Vagina (tissue), 2 donors: ENCODE data around the gene TMEM63B. TPM values are rescaled to one million over a fixed set of nuclear protein-coding genes. Genes with fewer than 3 reads are reported as not detected.

Experiments used
- DNase-seq, 2 donors: peaks; one replicate each; pipeline ENCODE4 v3.0.0-alpha.2; 2017; ENCODE audit errors: extremely low spot score in 2 of 2
- H3K27ac ChIP-seq: fragments of 200-600 bp; sonication (generic); one replicate; pipeline ENCODE4 v1.5.1; 2019
- H3K27me3 ChIP-seq: fragments of 200-600 bp; sonication (generic); one replicate; pipeline ENCODE4 v1.5.1; 2019
- H3K36me3 ChIP-seq, 2 donors: fragments of 200-600 bp; sonication (generic); one replicate each; pipeline ENCODE4 v1.5.1; 2017 to 2019
- H3K4me1 ChIP-seq: fragments of 200-600 bp; sonication (generic); one replicate; pipeline ENCODE4 v1.5.1; 2019
- H3K4me3 ChIP-seq, 2 donors: fragments of 200-600 bp; sonication (generic); 1 replicate in 1 of 2; 2 replicates in 1 of 2; pipeline ENCODE4 v1.5.1; 2016 to 2019
- H3K9me3 ChIP-seq: fragments of 200-600 bp; sonication (generic); one replicate; pipeline ENCODE4 v1.5.1; 2019
- POLR2A ChIP-seq, 2 donors: fragments of 450-650 bp; IDR thresholded peaks; one replicate each; pipeline ENCODE4 v1.6.1; 2017; ENCODE audit warnings: antibody characterized with exemption in 2 of 2, mild to moderate bottlenecking in 2 of 2, moderate library complexity in 2 of 2
- POLR2AphosphoS5 ChIP-seq, 2 donors: sonication (generic); formaldehyde crosslinking; IDR thresholded peaks; one replicate each; pipeline ENCODE4 v1.9.0; 2017; ENCODE audit warnings: antibody characterized with exemption in 2 of 2, mild to moderate bottlenecking in 2 of 2, low read depth in 1 of 2; ENCODE audit not compliant: insufficient read depth in 1 of 2
- intact Hi-C: fragments of 100-400 bp; cut with DNase I; formaldehyde crosslinking; loops from one replicate; pipeline ENCODE4 v1.15.1; 2023
- total RNA-seq: library from RNA; depleted of rRNA; stranded (reverse); fragments of >200 nt; gene quantifications from one replicate; pipeline ENCODE4 v1.2.3, GENCODE V29; 2016
- TF ChIP-seq, protein P1 (sequence below), 3 experiments: fragments of 450-650 bp in 2 of 3; fragments of 200-600 bp in 1 of 3; sonication (generic) in 1 of 3; IDR thresholded peaks; one replicate each; pipeline ENCODE4 v1.5.1; 2017 to 2019; ENCODE audit warnings: antibody characterized with exemption in 3 of 3, mild to moderate bottlenecking in 2 of 3, moderate library complexity in 2 of 3

The TMEM63B gene
- 32.4 TPM for total RNA-seq

DNA sequence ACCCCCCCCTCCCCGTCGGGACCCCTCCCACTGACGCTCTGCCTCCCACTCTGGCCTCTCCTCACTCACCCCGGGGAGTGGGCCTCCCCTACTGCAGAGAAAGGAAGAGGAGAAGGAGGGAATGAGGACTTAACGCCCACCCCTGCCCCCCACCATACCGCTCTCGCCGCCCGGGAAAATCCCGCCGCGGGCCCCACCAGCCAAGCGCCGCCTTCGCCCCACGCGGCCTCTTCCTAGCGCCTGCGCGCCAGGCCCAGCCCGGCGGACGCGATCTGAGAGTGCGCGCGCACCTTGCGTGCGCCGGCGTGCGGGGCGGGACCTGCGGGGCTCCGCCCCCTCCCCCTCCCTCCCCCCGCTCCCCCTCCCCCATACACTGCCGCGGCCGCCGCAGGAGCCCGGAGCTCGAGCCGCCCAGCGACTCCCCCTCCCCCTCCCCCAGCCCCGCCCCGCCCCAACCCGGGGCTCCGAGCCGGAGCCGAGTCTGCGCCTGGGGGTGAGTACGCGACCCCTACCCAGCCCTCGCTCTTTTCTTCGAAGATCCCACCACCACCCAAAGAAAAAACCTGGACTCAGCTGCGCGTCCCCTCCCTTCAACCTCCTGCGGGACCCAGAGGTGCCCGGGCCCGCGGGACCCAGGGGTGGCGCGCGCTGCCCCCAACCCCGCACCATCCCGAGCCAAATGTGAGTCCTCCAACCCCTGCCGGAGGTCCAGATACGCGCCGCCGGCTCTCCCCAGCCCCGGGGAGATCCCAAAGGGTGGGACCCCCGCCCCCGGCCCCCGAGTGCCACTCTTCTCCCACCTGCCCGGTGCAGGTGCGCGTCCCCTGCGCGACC is at the start of gene TMEM63B, which contains the start of gene MRPL14:
TSS of gene TMEM63B (plus strand) at position 369 of the 834 bp plus-strand sequence. CDS start 7,031 bp downstream, outside the sequence.
TSS of gene MRPL14 (minus strand) at position 267 of the 834 bp plus-strand sequence. CDS start 10,841 bp downstream, outside the sequence.
- peak within 1 kb of the TSS; percentile 88 for H3K27ac ChIP-seq
- DNase-seq = no peak
- no peaks in the 10 kb centered on the region for H3K27me3 ChIP-seq
- H3K9me3 ChIP-seq = no peaks in the 10 kb centered on the region
- TF ChIP-seq POLR2AphosphoS5 (IDR thresholded peaks at IDR 0.05; ENCODE audit: insufficient read depth in 1 of 2, low read depth in 1 of 2) (peak in 1 of 2 donors; percentile 83), POLR2A (IDR thresholded peaks at IDR 0.05) (peak in 1 of 2 donors; percentile 86)
- TF ChIP-seq, protein P1, sequence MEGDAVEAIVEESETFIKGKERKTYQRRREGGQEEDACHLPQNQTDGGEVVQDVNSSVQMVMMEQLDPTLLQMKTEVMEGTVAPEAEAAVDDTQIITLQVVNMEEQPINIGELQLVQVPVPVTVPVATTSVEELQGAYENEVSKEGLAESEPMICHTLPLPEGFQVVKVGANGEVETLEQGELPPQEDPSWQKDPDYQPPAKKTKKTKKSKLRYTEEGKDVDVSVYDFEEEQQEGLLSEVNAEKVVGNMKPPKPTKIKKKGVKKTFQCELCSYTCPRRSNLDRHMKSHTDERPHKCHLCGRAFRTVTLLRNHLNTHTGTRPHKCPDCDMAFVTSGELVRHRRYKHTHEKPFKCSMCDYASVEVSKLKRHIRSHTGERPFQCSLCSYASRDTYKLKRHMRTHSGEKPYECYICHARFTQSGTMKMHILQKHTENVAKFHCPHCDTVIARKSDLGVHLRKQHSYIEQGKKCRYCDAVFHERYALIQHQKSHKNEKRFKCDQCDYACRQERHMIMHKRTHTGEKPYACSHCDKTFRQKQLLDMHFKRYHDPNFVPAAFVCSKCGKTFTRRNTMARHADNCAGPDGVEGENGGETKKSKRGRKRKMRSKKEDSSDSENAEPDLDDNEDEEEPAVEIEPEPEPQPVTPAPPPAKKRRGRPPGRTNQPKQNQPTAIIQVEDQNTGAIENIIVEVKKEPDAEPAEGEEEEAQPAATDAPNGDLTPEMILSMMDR (IDR thresholded peaks at IDR 0.05) = no peak
- peaks cover 73% of the 10 kb centered on the region for H3K4me1 ChIP-seq
- peak within 1 kb of the TSS; percentile 78 to 98 for H3K4me3 ChIP-seq
- intact Hi-C loops = no loop called here
- H3K36me3 ChIP-seq = no peaks in the 10 kb centered on the region

GRCh38 chr6:44078219-44078826 is 49.0 kb upstream of the TMEM63B start:
- Histone ChIP-seq H3K9me3 (no peaks in the 10 kb centered on the region), H3K4me1 (peaks cover 52% of the 10 kb centered on the region), H3K27me3 (no peaks in the 10 kb centered on the region), H3K4me3 (no peak overlapping the region), H3K36me3 (no peaks in the 10 kb centered on the region), H3K27ac (no peak overlapping the region)
- no peak for DNase-seq
- intact Hi-C loops = no loop called here
- no peak for TF ChIP-seq POLR2A (IDR thresholded peaks at IDR 0.05)
- TF ChIP-seq, protein P1 (IDR thresholded peaks at IDR 0.05) = no peak
- no peak for TF ChIP-seq POLR2AphosphoS5 (IDR thresholded peaks at IDR 0.05; ENCODE audit: insufficient read depth in 1 of 2, low read depth in 1 of 2)

DNA sequence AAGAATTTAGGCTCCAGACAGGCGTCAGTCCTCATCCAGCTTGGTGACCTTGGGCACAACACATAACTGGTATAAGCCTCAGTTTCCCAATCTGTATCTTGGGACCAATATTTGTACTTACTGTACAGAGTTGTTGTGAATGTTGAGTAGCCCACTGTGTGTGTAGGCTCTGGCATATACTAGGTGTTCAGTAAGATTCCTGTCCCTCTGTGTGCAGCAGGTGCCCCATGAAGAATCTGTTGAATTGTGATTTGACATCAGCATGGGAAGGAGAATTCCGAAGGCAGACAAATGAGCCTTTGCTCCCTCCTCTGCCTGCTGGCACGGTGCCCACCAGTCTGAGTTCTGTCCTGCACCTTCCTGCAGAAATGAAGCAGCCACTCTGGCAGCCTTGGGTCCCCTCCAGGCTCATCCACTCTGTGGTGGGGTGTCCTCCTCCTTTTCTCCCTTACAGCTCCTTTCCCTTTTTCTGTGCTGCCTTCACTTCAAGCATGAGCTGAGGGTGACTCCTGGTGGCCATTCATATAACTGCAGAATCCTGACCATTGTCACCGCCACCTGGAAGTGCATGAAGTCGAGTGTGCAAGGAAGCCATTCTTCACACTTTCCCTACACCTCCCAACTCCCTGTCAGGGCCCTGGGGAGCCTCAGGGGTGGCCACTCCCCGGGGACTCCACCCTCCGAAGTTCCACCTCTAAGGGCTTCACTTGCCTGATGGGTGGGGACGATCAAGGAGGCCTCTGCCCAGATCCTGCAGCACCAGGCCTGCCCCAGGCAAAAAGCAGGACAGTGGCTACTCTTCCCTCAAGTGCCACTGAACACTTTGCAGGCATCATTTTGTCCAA is 48.3 kb upstream of the TMEM63B start:
- peak; percentile 19 to 50 for TF ChIP-seq POLR2AphosphoS5 (IDR thresholded peaks at IDR 0.05; ENCODE audit: insufficient read depth in 1 of 2, low read depth in 1 of 2)
- TF ChIP-seq POLR2A (IDR thresholded peaks at IDR 0.05) = no peak
- TF ChIP-seq, protein P1 (IDR thresholded peaks at IDR 0.05) = peak in 2 of 3 experiments; percentile 91 to 96
- no peaks in the 10 kb centered on the region for H3K9me3 ChIP-seq
- DNase-seq = no peak
- no peak overlapping the region for H3K4me3 ChIP-seq
- intact Hi-C loops = no loop called here
- H3K27me3 ChIP-seq = no peaks in the 10 kb centered on the region
- peaks cover 44% of the 10 kb centered on the region for H3K4me1 ChIP-seq
- no peak overlapping the region for H3K27ac ChIP-seq
- H3K36me3 ChIP-seq = no peaks in the 10 kb centered on the region

GRCh38 chr6:44079672-44080071 is 47.7 kb upstream of the TMEM63B start:
- H3K4me3 ChIP-seq = no peak overlapping the region
- intact Hi-C loops = no loop called here
- H3K4me1 ChIP-seq = peaks cover 38% of the 10 kb centered on the region
- H3K9me3 ChIP-seq = no peaks in the 10 kb centered on the region
- no peaks in the 10 kb centered on the region for H3K27me3 ChIP-seq
- H3K27ac ChIP-seq = no peak overlapping the region
- TF ChIP-seq, protein P1 (IDR thresholded peaks at IDR 0.05) = no peak
- TF ChIP-seq POLR2AphosphoS5 (IDR thresholded peaks at IDR 0.05; ENCODE audit: insufficient read depth in 1 of 2, low read depth in 1 of 2) = no peak
- TF ChIP-seq POLR2A (IDR thresholded peaks at IDR 0.05) = no peak
- no peak for DNase-seq
- H3K36me3 ChIP-seq = no peaks in the 10 kb centered on the region
